HG03575 (cell line): ENCODE results near the gene TBC1D24.

Experiments
- ATAC-seq: cut with Tn5 transposase; IDR thresholded peaks from one replicate; pipeline ENCODE4 v1.9.1; 2021; ENCODE audit not compliant: unreplicated experiment, insufficient number of reproducible peaks, low FRiP score; ENCODE audit errors: extremely low read depth

The TBC1D24 gene

GRCh38 chr16:2493605-2494004, 18.7 kb downstream of the TBC1D24 start:
- no peak for ATAC-seq

GRCh38 chr16:2494616-2495015, 19.7 kb downstream of the TBC1D24 start:
- no peak for ATAC-seq

GRCh38 chr16:2495041-2495440, 20.1 kb downstream of the TBC1D24 start:
- no peak for ATAC-seq

- no peak for ATAC-seq
These were observed 21.5 kb downstream of the TBC1D24 start for GRCh38 chr16:2496223-2497115.

GRCh38 chr16:2497116-2497630, 22.2 kb downstream of the TBC1D24 start:
- no peak for ATAC-seq

GRCh38 chr16:2497695-2498484, 23.0 kb downstream of the TBC1D24 start:
- no peak for ATAC-seq

- no peak for ATAC-seq
These were observed 23.8 kb downstream of the TBC1D24 start for GRCh38 chr16:2498531-2499253.

- no peak for ATAC-seq
These were observed 24.5 kb downstream of the TBC1D24 start for GRCh38 chr16:2499454-2499853.

- ATAC-seq = no peak
These were observed 25.0 kb downstream of the TBC1D24 start for GRCh38 chr16:2499890-2500429.

- ATAC-seq = no peak
These were observed 25.5 kb downstream of the TBC1D24 start for GRCh38 chr16:2500430-2500917.

GRCh38 chr16:2500918-2501750, 26.2 kb downstream of the TBC1D24 start:
- ATAC-seq = no peak

GRCh38 chr16:2501946-2502895, 27.3 kb downstream of the TBC1D24 start:
- ATAC-seq = no peak

- ATAC-seq = no peak
These were observed 30.8 kb downstream of the TBC1D24 start for GRCh38 chr16:2505695-2506094.

GRCh38 chr16:2507052-2507659, 32.2 kb downstream of the TBC1D24 start:
- no peak for ATAC-seq

GRCh38 chr16:2507665-2508064, 32.7 kb downstream of the TBC1D24 start:
- no peak for ATAC-seq

- ATAC-seq = no peak
These were observed 33.9 kb downstream of the TBC1D24 start for GRCh38 chr16:2508722-2509400.
